Heart left ventricle (tissue), 16 donors: ENCODE results near the gene ANXA4. TPM values are rescaled to one million over a fixed set of nuclear protein-coding genes. Genes with fewer than 3 reads are reported as not detected.
A peak's percentile ranks its signal among the peaks of the same experiment; 100 is the strongest.
"Not testable (repeated sequence)": the region's sequence is repeated elsewhere in the genome, so short reads cannot be mapped to it uniquely, and the experiment has no call there.

Experiments used
- ATAC-seq, 4 donors: fragments of 200-7000 bp; cut with Tn5 transposase; one replicate each; pipeline ENCODE4 v1.9.1; 2020 to 2022; ENCODE audit warnings: moderate library complexity in 4 of 4, mild to moderate bottlenecking in 3 of 4, moderate number of reproducible peaks in 1 of 4
- DNase-seq, 5 donors: peaks; one replicate each; pipeline ENCODE4 v3.0.0-alpha.2; 2020
- H3K27ac ChIP-seq, 12 donors: fragments of 200-600 bp; sonication (generic) in 4 of 12; one replicate each; pipeline versions ENCODE4 v1.5.0 to v1.8.0; 2016 to 2022; ENCODE audit warnings: mild to moderate bottlenecking in 2 of 12
- H3K27me3 ChIP-seq, 9 donors: fragments of 200-600 bp; sonication (generic) in 2 of 9; one replicate each; pipeline versions ENCODE4 v1.5.1 to v1.8.0; 2016 to 2022; ENCODE audit warnings: mild to moderate bottlenecking in 3 of 9
- H3K36me3 ChIP-seq, 9 donors: fragments of 200-600 bp; sonication (generic) in 2 of 9; one replicate each; pipeline versions ENCODE4 v1.5.0 to v1.8.0; 2018 to 2022; ENCODE audit warnings: mild to moderate bottlenecking in 2 of 9
- H3K4me1 ChIP-seq, 12 donors: fragments of 200-600 bp; sonication (generic) in 4 of 12; one replicate each; pipeline versions ENCODE4 v1.5.0 to v1.8.0; 2016 to 2022; ENCODE audit warnings: mild to moderate bottlenecking in 3 of 12
- H3K4me3 ChIP-seq, 12 donors: fragments of 200-600 bp; sonication (generic) in 4 of 12; one replicate each; pipeline versions ENCODE4 v1.5.0 to v1.8.0; 2017 to 2022; ENCODE audit warnings: mild to moderate bottlenecking in 9 of 12, moderate library complexity in 4 of 12
- H3K9me3 ChIP-seq, 12 donors: fragments of 200-600 bp; sonication (generic) in 4 of 12; one replicate each; pipeline versions ENCODE4 v1.5.0 to v1.8.0; 2016 to 2022; ENCODE audit warnings: mild to moderate bottlenecking in 1 of 12
- CTCF ChIP-seq, 12 donors: fragments of 200-600 bp; sonication (generic) in 4 of 12; IDR thresholded peaks; one replicate each; pipeline versions ENCODE4 v1.5.0 to v1.8.0; 2018 to 2022; ENCODE audit warnings: antibody characterized with exemption in 12 of 12, mild to moderate bottlenecking in 5 of 12
- POLR2A ChIP-seq, 2 donors: fragments of 450-650 bp; IDR thresholded peaks; one replicate each; pipeline ENCODE4 v1.6.1; 2017; ENCODE audit warnings: antibody characterized with exemption in 2 of 2, mild to moderate bottlenecking in 2 of 2, moderate library complexity in 2 of 2
- WGBS, 4 donors: extraction: QIAGEN DNeasy Blood & Tissue Kit in 2 of 4; methylation state at CpG; one replicate each; pipeline versions ENCODE4 v1.1.5 to v1.1.7; 2013 to 2018; 5-methylcytosine and 5-hydroxymethylcytosine counted together
- intact Hi-C, 10 donors: fragments of 100-400 bp; cut with DNase I; formaldehyde crosslinking; loops; one replicate each; pipeline versions ENCODE4 v1.11.1 to v1.14.2; 2022
- polyA plus RNA-seq, 2 donors: library from polyadenylated mRNA; stranded (reverse); fragments of 200-250 nt; gene quantifications; one replicate each; pipeline ENCODE4 v1.2.3, GENCODE V29; 2013
- total RNA-seq, 9 donors: library from RNA; depleted of rRNA in 2 of 9; stranded (reverse); fragments of >200 nt in 2 of 9; fragmentation: NEBNext Ultra II Directional in 3 of 9; extraction: Animal tissue kit (Norgen Biotek cat#: 25700) in 3 of 9; gene quantifications; one replicate each; pipeline versions ENCODE4 v1.1.0 to v1.2.4, GENCODE V29; 2016 to 2023
- donor health status: ischemic (EF 13 %, LVEDD 7.1; RV severe dilation, severe dysfunction).
- donor health status: healthy with polysubstance abuse.
- donor health status: DM: no; HTN: yes; CAD: no.
- donor health status: DM: no; HTN: no; CAD: no.
- donor health status: ischemic (EF 25% LVEDD 6.9; RV normal size, moderate dysfunction).
- donor health status: ischemic (EF 25% LVEDD 5.7; RV mildly dilated, moderate dysfunction).
- donor health status: healthy.
- donor health status: DM: yes; HTN: yes; CAD: no.
- donor health status: ischemic (EF 35%, LVEDD 5.7; RV mildly dilated, moderate dysfunction).
- donor health status: nonischemic (EF 11% LVEDD 7.7; RV severe dilation, severe dysfunction).
- donor health status: DM: yes; HTN: yes; CAD: no.
- donor health status: PGD.
- donor health status: ischemic (EF 29% LVEDD 5.4; RV normal size, mild dysfunction).
- donor health status: nonischemic (EF 23%, LVEDD 6.1; RV moderate dilation, normal function).

ANXA4 gene
- total and polyA plus RNA-seq, 11 donors, result 7.3 to 73.5 (median 18.8) TPM

DNA sequence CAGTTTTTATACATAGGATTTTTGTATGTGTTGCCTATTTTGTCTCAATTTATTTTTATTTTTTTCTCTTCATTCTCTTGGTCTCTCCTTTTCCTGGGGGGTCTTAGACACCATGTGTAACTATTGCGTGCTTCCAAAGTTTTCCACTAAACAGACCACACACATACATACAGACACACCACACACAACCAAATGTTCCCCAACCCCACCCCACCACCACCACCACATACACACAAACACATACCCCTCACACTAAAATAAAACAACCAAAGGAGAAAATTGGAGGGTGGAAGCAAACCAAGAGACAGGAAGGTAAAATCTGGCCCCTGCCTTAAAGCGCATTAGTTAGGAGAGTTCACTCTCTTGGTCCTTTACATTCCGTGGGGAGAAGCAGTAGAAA lies 30.0 kb upstream of the ANXA4 start:
- no peak for ATAC-seq
- no peaks in the 10 kb centered on the region for H3K27me3 ChIP-seq
- peaks cover 0 to 8% (median 0%) of the 10 kb centered on the region in 12 donors for H3K4me1 ChIP-seq
- no peaks in the 10 kb centered on the region for H3K36me3 ChIP-seq
- no peak overlapping the region for H3K4me3 ChIP-seq
- no peaks in the 10 kb centered on the region for H3K9me3 ChIP-seq
- DNase-seq, result no peak
- no peak overlapping the region for H3K27ac ChIP-seq
- intact Hi-C loops, result loop anchor here (5.0 to 10.0 kb wide), 6 partner anchors 50 to 337 kb away; partner anchors contain the start of gene AAK1 (in 6 of the 10)
- TF ChIP-seq CTCF (IDR thresholded peaks at IDR 0.05) (no peak), POLR2A (IDR thresholded peaks at IDR 0.05) (no peak)
- WGBS, 4 donors, result 94 to 98% (median 96%) methylated on average over 3 of the region's 3 CpGs

DNA sequence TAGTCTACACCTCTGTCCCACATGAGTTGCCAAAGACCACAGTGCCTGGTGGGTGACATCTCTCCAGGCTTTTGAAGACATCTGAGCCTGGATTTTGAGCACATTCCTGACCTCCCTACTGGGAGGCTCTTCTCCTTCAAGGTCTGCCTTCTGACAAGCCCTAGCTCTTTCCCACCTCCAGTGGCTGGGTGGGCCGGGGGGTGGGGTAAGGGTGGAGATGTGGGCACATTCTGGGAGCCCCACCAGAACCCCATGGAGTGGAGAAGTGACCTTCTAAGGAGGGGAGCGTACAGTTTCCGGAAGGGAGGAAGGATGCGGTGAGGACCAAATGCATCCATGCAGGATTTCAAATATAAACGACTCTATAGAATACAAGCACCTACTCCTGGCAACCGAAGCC lies 27.9 kb upstream of the ANXA4 start:
- H3K36me3 ChIP-seq, result no peaks in the 10 kb centered on the region
- H3K4me3 ChIP-seq, result no peak overlapping the region
- H3K4me1 ChIP-seq, result peaks cover 0 to 8% (median 0%) of the 10 kb centered on the region in 12 donors
- intact Hi-C loops, result loop anchor here (1.0 to 10.0 kb wide), 12 partner anchors 52 to 339 kb away; partner anchors contain the start of gene AAK1 (in 7 of the 10)
- WGBS, 4 donors, result 92 to 93% (median 92%) methylated on average over 6 of the region's 6 CpGs
- no peaks in the 10 kb centered on the region for H3K27me3 ChIP-seq
- no peak overlapping the region for H3K27ac ChIP-seq
- H3K9me3 ChIP-seq, result no peaks in the 10 kb centered on the region
- DNase-seq, result no peak
- TF ChIP-seq POLR2A (IDR thresholded peaks at IDR 0.05) (no peak), CTCF (IDR thresholded peaks at IDR 0.05) (no peak)
- ATAC-seq, result peak in 1 of 4 donors; percentile 16

DNA sequence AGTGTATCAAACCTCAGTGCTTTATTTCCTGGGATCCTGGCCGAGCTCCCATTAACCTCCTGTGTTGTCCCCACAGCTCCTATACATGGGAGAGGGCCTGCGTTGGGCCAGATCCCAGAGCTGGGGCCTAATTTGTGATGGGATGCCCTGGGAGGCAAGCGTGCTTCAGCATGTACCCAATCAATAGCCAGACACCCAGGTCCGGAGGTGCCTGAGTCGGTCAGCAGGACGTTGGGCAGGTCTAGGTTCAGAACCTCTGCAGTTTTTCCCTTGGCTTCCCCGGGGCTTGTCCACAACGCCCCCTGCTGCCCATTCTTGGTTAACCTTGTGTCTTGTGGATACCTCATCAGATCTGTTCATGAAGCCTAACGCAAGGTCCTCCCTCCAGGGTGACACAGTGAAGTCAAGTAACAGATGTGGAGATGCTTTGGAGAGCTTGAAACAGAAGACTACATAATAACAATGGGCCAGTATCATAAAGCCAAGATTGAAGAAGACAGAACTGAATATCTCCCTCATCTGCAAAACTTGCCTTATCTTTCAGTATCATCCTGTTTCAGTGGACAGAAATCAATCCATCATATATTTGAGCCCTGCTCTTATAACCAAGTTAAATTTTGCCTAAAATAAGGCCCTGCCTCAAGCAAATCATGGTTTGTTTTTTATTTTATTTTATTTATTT lies 27.3 kb upstream of the ANXA4 start:
- H3K27ac ChIP-seq, H3K4me1 ChIP-seq, H3K27me3 ChIP-seq, H3K36me3 ChIP-seq, H3K9me3 ChIP-seq: not testable (repeated sequence)
- 18 to 23% (median 19%) methylated on average over 8 to 9 of the region's 9 CpGs for WGBS, 4 donors
- ATAC-seq, result peak; percentile 85 to 97 (median 94)
- intact Hi-C loops, result loop anchor here (1.0 to 10.0 kb wide), 12 partner anchors 52 to 340 kb away; partner anchors contain the start of gene AAK1 (in 7 of the 10)
- peak; percentile 84 to 89 (median 87) for DNase-seq
- peak; percentile 74 to 88 (median 82) for TF ChIP-seq CTCF (IDR thresholded peaks at IDR 0.05)
- peak overlapping the region in 1 of 12 donors; percentile 11 for H3K4me3 ChIP-seq

DNA sequence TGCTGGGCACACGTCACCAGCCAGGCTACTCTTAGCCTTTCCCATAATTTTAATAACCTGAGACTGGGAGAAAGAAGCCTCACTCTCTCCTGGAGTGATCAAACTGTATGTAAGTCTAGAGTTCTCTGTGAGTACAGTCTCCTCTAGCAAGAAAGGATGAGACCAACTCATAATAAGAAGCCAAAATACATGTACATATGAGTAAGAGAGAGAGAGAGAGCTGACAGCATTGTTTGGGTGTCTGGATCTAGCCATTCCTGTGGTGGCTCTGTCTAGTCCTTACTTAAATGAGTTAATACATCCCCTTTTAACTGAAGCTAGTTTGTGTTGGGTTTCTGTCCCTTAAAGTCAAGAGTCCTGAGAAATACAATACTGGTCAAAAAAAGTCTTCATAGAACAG lies 26.0 kb upstream of the ANXA4 start:
- DNase-seq (no peak), ATAC-seq (no peak)
- TF ChIP-seq POLR2A (IDR thresholded peaks at IDR 0.05) (no peak), CTCF (IDR thresholded peaks at IDR 0.05) (no peak)
- Histone ChIP-seq H3K9me3 (no peaks in the 10 kb centered on the region), H3K36me3 (no peaks in the 10 kb centered on the region), H3K27ac (no peak overlapping the region), H3K27me3 (no peaks in the 10 kb centered on the region), H3K4me1 (peaks cover 0 to 8% (median 0%) of the 10 kb centered on the region in 12 donors), H3K4me3 (no peak overlapping the region)
- intact Hi-C loops, result loop anchor here (2.0 to 10.0 kb wide), 5 partner anchors 71 to 341 kb away; partner anchors contain the start of gene AAK1 (in 4 of the 10)
- 88 to 96% (median 90%) methylated on average over 1 of the region's 1 CpG for WGBS, 4 donors
